NCI-H524 (cell line): ENCODE data around the gene CEBPB.
"Not testable (repeated sequence)": the region's sequence is repeated elsewhere in the genome, so short reads cannot be mapped to it uniquely, and the experiment has no call there.

Experiments used
- DNase-seq, 2 experiments: peaks; one replicate each; lab custom pipeline; 2025; lab: John Stamatoyannopoulos, UW

CEBPB gene

GRCh38 chr20:50193199-50193835, 2.7 kb downstream of the CEBPB start:
- no peak for DNase-seq

- DNase-seq: no peak
Measured at GRCh38 chr20:50193836-50194421, 3.3 kb downstream of the CEBPB start.

DNA sequence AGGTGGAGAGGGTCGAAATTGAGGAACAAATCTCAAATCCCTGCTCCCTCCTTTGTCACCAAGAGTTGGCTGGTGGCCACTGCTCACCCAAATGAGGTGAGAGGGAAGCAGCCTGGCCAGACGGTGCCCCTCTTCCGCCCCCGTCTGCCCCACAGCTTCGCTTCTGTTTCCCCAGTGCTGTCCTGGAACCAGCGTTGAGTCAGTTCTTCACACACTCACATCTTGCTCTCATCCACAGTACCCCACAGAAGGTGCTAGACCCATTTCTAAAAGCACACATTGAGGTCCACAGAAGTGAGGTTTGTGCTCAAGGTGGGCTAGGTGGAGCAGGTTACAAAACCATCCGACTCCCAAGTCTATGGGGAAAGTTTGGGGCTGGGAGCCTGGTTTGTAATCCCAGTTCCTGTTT, 3.8 kb downstream of the CEBPB start:
- no peak for DNase-seq

- DNase-seq: peak in 1 of 2 experiments; percentile 22
Measured at GRCh38 chr20:50194831-50195523, 4.3 kb downstream of the CEBPB start.

GRCh38 chr20:50195524-50196120, 5.0 kb downstream of the CEBPB start:
- DNase-seq: no peak

DNA sequence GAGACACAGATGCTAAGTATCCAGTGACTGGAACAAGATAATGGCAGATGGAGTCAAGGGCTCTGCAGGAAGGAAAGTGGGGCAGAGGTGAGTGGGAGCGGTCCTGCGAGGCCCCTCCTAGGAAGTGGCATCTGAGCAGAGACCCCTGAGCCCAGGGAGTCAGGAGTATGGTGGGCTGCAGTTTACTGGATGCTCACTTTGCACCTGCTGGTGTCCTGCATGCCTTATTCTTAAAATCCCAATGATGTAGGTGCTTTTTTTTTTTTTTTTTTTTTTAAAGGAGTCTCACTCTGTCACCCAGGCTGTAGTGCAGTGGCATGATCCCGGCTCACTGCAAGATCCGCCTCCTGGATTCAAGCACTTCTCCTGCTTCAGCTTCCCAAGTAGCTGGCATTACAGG, 5.6 kb downstream of the CEBPB start:
- peak in 1 of 2 experiments; percentile 35 for DNase-seq

DNA sequence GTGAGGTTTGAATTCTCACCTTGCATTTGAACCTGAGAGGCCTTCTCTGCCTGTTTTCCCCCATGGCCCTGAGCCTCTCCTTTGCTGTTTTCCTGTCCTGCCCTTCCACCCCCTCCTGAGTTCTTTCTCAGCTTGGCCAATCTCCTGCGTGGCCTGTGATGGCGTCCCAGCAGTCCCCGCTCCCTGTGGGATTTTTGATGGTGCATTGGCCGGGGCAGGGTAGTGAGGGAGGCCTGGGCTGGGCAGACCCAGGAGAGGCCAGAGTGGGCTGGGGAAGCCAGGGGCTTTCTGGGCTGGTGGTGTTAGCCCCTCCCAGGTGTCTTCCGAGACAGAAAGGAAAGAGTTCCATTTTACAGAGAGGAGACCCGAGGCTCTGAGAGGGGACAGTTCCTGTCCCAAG, 6.3 kb downstream of the CEBPB start:
- no peak for DNase-seq

GRCh38 chr20:50197463-50198179, 7.0 kb downstream of the CEBPB start:
- DNase-seq: no peak

DNA sequence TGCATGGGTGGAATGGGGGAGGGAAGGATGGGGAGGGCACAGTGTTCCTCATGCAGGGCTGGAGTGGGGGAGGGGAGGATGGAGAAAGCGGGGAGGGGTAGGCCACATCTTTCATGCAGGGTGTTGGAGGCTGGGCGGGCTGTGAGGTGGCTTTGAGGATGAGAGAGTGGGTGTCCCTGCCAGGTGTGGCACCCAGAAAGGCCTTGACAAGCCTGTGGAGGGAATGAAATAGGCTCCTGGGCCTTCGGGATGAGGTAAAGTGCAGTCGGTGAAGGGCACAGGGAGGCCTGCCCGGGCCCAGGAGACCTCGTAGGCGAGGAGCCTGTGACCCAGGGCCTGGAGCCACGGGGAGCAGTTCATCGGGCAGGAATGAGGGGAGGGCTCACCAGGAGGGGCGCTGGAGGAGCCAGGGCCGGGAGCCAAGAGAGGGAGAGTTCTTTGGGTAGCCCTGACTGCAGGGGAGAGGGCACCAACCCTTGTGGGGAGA, 7.6 kb downstream of the CEBPB start:
- DNase-seq: no peak

- DNase-seq: no peak
Measured at GRCh38 chr20:50198716-50199115, 8.1 kb downstream of the CEBPB start.

DNA sequence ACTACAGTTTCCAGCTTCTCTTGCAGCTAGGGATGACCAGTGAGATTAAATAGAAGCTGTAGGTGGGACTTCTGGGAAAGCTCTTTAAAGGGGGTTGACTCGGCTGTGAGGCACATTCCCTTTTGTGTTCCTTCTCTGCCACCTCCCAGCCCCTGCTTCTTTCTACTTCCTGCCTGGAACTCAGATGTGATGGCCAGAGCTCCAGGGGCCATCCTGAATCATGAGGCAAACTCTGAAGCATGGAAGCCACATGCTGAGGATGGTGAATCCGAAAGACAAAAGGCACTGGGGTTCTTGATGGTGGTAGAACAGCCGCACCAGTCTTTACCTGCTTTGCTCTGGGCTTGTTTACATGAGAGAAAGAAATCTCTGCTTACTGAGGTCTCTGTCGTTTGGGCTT, 9.1 kb downstream of the CEBPB start:
- DNase-seq: no peak

- no peak for DNase-seq
Measured at GRCh38 chr20:50200482-50201104, 10.0 kb downstream of the CEBPB start.

DNA sequence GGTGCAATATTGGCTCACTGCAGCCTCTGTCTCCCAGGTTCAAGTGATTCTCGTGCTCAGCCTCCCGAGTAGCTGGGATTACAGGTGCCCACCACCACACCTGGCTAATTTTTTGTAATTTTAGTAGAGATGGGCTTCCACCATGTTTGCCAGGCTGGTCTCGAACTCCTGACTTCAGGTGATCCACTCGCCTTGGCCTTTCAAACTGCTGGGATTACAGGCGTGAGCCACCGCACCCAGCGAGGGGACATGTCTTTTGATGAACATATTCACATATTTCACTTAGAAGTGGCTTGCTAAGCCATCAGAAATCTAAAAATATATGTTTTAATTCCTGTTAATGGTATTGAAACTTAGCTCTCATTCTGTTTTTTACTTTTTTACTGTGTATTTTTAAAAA, 11.1 kb downstream of the CEBPB start:
- DNase-seq: not testable (repeated sequence)

GRCh38 chr20:50202677-50203076, 12.0 kb downstream of the CEBPB start:
- no peak for DNase-seq

GRCh38 chr20:50203951-50204937, 13.6 kb downstream of the CEBPB start:
- no peak for DNase-seq

DNA sequence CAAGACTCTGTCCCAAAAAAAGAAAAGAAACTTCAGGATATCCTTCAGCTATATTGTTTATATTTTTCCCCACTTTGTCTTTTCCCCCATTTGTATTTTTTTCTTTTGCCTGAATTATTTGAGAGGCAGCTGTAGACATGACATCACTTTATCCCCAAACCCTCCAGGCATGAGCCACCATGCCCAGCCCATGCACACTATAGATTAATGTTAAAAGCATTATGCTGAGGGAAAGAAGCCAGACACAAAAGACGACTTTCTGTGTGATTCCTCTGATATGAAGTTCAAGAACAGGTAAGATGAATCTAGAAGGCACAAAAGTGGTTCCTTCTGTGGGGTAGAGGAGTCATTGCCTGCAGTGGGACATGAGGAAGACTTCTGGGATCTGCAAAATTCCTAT, 16.4 kb downstream of the CEBPB start:
- DNase-seq: no peak

GRCh38 chr20:50208085-50208491, 17.5 kb downstream of the CEBPB start:
- DNase-seq: no peak

- DNase-seq: not testable (repeated sequence)
Measured at GRCh38 chr20:50208815-50209214, 18.2 kb downstream of the CEBPB start.

GRCh38 chr20:50210066-50210619, 19.5 kb downstream of the CEBPB start:
- DNase-seq: no peak

DNA sequence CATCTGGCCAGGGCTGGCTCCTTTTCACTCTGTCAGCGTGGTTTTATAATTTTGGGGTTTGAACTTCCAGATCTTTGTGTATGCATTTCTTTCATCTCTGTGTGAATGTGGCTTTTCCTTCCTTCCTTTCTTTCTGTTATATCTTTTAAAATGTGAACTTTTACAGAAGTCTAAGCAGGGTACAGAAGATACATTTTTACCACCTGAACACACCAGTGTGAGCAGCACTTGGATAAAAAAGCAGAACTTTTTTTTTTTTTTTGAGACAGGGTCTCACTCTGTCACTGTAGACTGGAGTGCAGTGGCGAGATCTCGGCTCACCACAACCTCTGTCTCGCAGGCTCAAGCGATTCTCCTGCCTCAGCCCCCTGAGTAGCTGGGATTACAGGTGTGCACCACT, 20.5 kb downstream of the CEBPB start:
- DNase-seq: no peak
